Diencephalon (tissue), 1 donor: ENCODE data around the gene ZFP14. TPM values are rescaled to one million over a fixed set of nuclear protein-coding genes. Genes with fewer than 3 reads are reported as not detected.

Experiments used
- total RNA-seq: library from RNA; depleted of rRNA; stranded (reverse); fragments of >200 nt; gene quantifications from one replicate; pipeline ENCODE4 v1.2.3, GENCODE V29; 2014

ZFP14 gene
- total RNA-seq: 42.2 TPM

DNA sequence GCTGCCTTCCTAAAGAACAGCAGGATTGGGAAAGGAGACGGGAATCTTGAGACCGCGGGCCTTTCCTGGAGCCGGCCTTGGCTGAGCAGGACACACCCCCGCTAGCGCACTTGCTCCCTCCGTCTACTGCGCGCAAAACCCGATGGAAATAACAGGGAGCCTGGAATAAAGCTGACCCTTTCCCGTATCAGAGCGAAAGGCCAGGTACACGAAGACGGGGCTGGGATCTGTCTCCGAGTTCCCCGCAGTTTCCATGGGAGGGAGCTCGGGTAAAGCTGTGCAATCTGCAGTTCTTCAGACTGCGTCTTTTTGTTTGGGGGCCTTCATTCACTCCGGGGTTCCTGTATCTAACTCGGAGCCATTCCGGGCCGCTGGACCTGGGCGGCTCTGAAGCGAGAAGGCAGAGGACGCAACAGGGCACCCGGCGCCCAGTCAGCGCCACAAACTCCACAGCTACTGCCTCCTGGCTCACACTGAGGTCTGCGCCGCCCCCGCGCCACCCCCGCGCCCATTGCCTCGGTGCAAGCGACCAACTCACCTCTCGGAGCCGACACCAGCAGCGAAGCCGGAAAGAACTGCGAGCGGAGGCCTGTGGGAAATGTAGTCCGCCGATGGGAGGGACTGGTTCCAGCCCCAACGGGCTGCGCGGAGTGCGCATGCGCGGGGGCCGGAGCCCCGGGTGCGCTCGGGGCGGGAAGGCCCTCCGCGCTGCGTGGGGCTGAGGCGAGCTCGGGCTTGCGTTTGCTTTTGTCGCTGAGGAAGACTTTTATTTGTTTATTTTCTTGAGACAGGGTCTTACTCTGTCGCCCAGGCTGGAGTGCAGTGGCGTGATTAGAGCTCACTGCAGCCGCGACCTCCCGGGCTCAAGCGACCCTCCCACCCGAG is at the start of gene ZFP14:
Gene ZFP14 (minus strand): TSS at position 577 of the 885 bp plus-strand sequence. CDS start 11,309 bp downstream, outside the sequence.

DNA sequence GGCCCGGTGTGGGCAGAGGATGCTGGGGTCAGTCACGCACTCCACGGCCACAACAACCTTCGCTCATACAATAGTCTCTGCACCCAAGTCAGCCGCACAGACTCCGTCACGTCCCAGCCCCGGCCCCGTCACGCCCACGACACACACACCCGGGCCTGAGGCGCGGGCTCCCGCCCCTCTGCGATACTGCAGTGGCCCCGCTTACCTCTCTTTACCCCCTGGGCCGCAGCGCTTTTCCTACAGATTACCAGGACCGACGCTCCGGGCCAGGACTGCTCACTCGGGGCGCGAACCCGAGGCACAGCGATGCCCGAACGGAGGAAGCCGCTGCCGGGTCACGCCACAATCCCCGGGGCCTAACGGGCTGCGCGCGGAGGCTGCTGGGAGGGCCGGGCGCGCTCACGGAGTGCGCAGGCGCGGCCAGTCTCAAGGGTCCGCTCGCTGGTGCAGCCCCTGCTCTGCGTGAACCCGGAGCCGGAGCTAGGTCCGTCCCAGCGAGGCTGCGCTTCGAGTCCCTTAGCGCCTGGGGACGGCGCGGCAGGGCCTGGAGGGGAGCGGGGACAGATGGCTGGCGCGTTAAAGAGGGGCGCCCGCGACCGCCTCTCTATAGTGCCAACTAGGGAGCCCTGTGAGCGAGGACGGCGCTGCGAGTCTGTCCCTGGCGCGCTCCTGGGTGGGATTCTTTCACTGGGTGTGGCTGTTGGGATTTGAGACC is 39.4 kb upstream of the ZFP14 start, which contains the start of gene ZFP82:
Gene ZFP82 (minus strand): TSS at position 358 of the 715 bp plus-strand sequence. CDS start 8,855 bp downstream, outside the sequence.

Other genes with a start within 250 kb of the ZFP14 start
- gene CAPNS1, start 239.1 kb downstream of the ZFP14 start, total RNA-seq: 138 TPM
- gene COX7A1, start 226.8 kb downstream of the ZFP14 start, total RNA-seq: 2.3 TPM
- 11.1 TPM for gene ZNF565, start 164.5 kb downstream of the ZFP14 start, total RNA-seq
- 65.5 TPM for gene ZNF146, start 164.1 kb downstream of the ZFP14 start, total RNA-seq
- gene ZFP82, start 39.4 kb upstream of the ZFP14 start, total RNA-seq: 53.7 TPM
- gene ZNF566, start 110.4 kb upstream of the ZFP14 start, total RNA-seq: 43.6 TPM
- gene ZNF260, start 149.1 kb upstream of the ZFP14 start, total RNA-seq: 62.3 TPM
- gene ZNF529, start 194.1 kb upstream of the ZFP14 start, total RNA-seq: 47.3 TPM
- gene ZNF382, start 226.1 kb upstream of the ZFP14 start, total RNA-seq: 88.6 TPM